GM21526 (cell line): Measurements from ENCODE around the gene SUCLG2.

Experiments used
- ATAC-seq: cut with Tn5 transposase; IDR thresholded peaks from one replicate; pipeline ENCODE4 v1.9.1; 2021; ENCODE audit warnings: moderate library complexity; ENCODE audit not compliant: unreplicated experiment, low FRiP score

SUCLG2 gene

GRCh38 chr3:67654099-67654843 lies at the start of gene SUCLG2:
TSS of gene SUCLG2 (minus strand) at chr3:67654612. CDS start at chr3:67654586, 26 bp downstream.
- ATAC-seq: peak; percentile 67

DNA sequence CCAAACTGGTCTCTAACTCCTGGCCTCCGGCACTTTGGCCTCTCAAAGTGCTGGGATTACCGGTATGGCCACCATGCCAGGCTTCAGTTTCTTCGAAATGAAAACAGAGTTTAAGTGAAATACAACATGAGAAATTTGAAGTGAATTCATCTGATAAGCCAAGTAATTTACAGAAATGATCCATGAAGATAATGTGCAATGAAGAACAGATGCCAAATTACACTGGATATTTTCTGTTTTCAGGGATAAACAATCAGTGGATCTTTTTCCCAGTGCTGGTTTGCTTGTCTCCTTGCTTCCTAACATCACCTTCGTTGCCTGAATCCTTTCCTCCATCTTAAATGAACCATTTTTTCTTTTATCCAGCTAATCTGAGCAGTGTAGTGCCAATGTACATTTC lies 46.2 kb upstream of the SUCLG2 start:
- ATAC-seq: no peak

DNA sequence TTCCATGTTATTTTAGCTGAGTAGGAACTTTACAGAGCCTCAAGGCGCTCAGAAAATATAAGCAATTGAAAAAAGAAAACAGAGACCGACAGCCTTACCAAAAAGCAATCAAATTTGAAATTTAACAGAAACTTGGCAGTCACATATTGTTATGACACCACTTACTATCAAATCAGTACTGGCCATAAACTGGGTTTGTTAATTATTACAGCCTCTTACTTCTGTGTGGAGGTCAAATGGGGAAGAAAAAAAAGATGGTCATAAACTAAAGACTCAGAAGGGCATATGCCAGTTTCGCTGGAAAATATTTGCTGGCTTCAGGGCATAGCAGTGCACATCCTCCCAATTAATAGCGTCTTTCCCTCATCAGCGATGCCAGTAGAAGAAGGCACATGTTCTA lies 45.5 kb upstream of the SUCLG2 start:
- ATAC-seq: no peak

- ATAC-seq: no peak
These were observed 38.2 kb upstream of the SUCLG2 start for GRCh38 chr3:67692621-67693020.

DNA sequence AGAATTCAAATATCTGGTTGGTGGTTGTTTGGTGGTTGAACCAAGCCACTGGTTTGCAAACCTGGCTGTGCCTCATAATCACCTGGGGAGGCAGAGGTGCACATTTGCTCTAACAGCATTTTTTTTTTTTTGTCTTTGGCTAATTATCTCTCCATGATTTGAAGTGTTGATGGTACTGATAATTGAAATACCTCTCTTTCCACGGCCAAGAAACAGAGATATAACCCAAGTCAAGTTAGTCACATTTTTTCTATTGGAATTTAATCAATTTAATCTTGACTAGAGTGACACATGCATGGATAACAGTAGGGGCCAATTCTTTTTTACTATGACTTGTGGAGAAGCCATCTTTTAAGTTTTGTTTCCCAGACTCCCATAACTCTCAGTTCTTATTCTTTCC lies 37.5 kb upstream of the SUCLG2 start:
- ATAC-seq: no peak

- no peak for ATAC-seq
These were observed 36.8 kb upstream of the SUCLG2 start for GRCh38 chr3:67691207-67691606.

DNA sequence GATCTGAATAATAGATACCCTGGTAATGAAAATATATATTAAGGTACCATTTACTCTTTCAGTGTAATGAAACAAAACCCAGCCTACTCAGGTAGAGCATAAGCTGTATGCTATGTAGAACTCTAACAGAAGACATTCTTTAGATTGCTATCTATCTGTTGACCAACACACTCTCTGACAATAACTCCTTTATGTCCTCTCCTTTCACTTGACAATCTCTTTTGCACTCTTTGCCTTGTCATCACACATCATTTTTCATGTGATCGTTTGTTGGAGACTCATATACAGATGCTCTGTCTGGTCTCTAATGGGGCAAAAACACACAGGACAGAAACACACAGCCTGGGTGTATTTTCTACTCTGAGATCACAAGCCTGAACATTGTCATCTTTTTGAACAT lies 35.4 kb upstream of the SUCLG2 start:
- ATAC-seq: no peak

DNA sequence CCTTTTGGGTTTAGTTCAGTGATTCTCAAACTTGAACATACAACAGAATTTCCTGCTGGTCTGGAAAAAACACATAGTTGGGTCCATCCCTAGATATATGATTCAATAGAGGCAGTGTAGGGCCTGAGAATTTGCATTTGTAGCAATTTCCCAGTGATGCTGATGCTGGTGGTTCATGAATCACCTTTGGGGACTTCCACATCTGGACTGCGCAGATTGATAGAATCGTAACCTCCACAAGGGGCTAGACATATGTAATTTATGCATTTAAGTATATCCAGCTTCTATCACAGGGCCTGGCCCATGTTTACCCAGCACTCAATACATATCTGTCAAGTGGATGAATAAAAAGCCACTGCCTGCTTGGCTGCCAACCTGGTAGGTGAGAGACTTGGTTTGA lies 33.8 kb upstream of the SUCLG2 start:
- no peak for ATAC-seq

DNA sequence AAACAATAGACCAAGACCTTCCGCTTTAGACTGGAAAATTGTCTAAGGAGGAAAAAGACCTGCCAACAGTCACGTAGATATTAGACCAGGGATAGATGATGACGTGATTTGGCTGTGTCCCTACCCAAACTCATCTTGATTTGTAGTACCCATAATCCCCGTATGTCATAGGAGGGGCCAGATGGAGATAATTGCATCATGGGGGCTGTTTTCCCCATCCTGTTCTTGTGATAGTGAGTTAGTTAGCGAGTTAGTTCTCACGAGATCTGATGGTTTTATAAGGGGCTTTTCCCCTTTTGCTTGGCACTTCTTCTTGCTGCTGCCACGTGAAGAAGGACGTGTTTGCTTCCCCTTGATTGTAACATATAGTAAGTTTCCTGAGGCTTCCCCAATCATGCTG lies 31.7 kb upstream of the SUCLG2 start:
- no peak for ATAC-seq

DNA sequence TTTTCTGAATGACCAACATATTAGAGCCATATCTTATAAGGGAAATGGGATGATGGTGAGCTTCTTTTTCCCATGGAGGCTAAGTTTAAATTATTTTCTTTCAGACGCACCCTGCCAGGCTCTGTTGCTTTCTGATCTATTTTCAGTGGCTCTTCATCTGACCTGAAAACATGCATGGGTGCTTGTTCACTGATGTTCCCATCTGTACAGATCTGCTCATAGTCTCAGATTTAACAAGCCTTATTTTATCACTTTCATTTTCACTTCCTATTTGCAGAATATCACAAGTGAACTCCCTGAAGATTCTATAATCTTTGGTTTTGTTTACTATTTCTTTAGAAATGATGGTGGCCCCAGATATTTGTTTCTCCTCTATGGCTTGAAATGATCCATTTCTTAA lies 31.1 kb upstream of the SUCLG2 start:
- peak; percentile 100 for ATAC-seq

- no peak for ATAC-seq
These were observed 29.8 kb upstream of the SUCLG2 start for GRCh38 chr3:67684211-67684610.

DNA sequence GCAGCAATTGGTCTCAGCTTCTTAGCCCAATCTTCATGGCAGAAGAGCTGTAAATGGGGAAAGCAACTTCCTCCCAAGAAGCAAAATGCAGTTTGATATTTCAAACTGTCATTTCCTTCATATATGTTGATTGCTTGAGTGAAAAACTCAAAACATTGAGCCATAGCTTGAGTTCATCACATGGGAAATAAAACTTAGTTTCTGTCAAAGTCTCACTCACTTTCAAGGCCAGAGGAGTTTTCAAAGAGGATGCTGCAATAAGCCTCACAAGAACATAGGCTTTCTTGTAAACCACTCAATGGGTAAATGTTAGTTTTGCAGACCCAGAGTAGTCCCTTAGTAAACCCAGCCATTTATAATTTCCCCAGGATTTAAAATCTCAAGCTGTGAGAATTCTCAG lies 29.1 kb upstream of the SUCLG2 start:
- ATAC-seq: no peak

DNA sequence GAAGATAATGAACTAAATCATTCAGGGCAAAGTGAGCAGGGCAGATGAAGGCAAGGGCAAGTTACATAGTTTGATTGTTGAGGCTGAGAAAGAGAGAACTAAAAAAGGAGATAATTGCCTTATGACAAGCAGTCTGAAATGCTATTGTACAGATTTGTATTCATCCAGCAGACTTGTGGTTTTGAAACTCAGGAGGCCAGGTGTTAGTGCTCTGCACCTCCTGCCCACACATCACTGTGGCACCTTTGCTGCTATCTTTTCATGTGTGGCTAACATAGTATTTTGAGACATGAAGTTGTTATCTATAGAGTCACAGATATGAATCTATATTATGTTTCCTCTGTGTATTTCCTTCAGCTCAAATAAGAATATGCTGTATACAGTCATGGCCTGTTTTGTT lies 24.3 kb upstream of the SUCLG2 start:
- ATAC-seq: peak; percentile 91

DNA sequence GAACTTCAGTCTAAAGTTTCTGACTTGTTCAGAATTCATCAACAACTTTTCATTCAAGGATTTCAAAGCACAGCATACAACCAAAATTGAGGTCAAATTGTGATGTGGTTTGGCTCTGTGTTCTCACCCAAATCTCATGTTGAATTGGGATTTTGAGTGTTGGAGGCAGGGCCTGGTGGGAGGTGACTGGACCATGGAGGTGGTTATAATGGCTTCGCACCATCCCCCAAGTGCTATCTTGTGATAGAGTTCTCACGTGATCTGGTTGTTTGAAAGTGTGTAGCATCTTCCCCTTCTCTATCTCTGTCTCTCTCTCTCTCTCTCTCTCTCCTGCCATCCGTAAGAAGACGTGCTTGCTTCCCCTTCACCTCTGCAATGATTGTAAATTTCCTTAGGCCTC lies 19.6 kb upstream of the SUCLG2 start:
- ATAC-seq: no peak

DNA sequence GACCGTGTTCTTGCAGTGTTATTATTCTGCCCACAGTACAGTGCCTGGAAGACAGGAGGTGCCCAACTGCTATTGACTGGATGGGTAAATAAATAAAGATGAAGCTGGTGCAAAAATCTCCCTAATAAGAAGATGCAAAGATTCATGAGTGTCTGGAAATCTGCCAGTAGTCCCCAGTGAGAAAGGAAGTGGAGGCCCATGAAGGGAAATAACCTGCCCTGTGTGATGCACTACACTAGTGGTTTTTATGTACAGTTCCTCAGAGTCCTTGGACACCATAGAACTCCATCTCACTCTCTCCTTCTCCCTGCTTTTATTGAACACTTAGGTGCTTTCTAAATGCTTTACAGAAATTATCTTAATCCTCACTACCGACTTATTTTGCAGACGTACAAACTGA lies 8.3 kb upstream of the SUCLG2 start:
- ATAC-seq: no peak

DNA sequence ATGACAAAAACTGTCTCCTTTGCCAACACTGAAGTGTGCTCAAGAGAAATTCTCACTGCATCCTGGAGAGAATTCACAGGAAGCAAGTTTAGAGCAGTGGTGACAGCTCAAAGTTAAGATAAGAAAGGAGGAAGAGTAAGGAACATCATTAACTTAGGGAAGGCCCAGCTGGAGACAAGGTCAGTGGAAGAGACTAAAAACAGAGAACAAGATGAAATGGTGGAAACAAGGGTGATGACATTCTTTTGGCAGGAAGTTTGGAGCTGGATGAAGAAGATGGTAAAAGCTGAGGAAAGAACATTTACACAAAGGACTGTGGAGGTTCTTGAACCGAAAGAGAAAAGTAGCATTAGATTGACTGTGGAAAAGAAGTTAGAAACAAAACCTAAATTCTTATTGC lies 6.7 kb upstream of the SUCLG2 start:
- no peak for ATAC-seq

- no peak for ATAC-seq
These were observed 2.8 kb upstream of the SUCLG2 start for GRCh38 chr3:67657192-67657591.

GRCh38 chr3:67656614-67657013 lies 2.2 kb upstream of the SUCLG2 start:
- ATAC-seq: no peak

- ATAC-seq: peak; percentile 44
These were observed 1.1 kb upstream of the SUCLG2 start for GRCh38 chr3:67655364-67656121.

GRCh38 chr3:67654844-67655177 lies 399 bp upstream of the SUCLG2 start:
- peak; percentile 4 for ATAC-seq

DNA sequence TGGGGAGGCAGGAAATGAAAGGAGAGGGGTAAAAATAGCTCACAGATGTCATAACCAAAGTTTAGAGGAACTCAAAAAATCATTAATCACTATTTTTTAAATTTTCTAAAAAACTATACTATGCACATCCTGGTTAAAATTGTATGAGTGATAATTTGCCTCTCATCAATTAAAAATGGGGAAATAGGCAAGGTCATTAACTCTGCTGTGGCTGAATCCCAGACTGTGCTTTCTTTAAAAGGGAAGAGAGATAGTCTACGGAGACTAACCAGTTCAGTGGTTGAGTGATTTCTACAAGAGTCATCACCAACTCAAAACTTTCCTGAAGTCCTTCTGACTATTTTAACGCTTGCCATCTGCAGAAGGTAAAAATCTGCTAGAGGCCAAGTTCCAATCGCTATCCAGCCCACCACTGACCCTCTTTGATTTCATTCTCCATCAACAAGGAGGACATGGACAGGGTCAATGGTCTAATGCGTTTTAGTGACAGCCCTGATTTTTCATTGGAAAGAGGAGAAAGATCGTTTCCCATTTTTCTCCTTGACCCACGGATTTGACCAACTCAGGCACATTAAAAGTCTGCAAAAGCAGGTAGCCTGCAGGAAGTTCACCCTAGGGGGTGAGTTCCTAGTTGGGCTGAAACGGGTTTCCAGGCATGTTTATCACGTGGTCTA lies 850 bp downstream of the SUCLG2 start:
- ATAC-seq: peak; percentile 28

DNA sequence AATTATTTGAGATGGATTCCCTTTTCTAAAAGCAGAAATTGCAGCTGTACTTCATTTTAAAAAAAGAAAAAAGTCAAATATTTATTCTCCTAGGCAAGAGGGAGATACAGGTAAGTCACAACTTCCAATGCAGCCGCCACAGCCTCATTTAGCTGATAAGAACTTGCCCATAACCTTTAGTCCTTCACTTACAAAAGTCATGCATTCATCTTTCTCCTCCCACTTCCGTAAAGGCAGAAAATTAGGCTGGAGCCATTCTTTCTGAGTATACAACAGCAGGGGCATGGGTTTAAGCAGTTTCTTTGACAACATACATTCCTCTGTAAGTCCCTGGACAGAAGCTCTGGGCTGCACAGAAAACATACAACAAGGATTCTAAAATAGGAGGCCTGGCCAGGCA lies 4.3 kb downstream of the SUCLG2 start:
- ATAC-seq: no peak
